ENCODE results near the gene ADAM15. TPM values are rescaled to one million over a fixed set of nuclear protein-coding genes. Genes with fewer than 3 reads are reported as not detected.

Gene ADAM15
- total RNA-seq, 1 donor from 2014 or later, result 7.6 TPM

- H3K4me1 Mint-ChIP-seq (ENCODE audit: low read depth, unreplicated experiment), result peaks cover 17% of the 10 kb centered on the region
- H3K27ac Mint-ChIP-seq (ENCODE audit: unreplicated experiment), result no peak overlapping the region
- peaks cover 11% of the 10 kb centered on the region for H3K27me3 Mint-ChIP-seq (ENCODE audit: unreplicated experiment)
- DNase-seq, result no peak
- TF ChIP-seq, protein P1, sequence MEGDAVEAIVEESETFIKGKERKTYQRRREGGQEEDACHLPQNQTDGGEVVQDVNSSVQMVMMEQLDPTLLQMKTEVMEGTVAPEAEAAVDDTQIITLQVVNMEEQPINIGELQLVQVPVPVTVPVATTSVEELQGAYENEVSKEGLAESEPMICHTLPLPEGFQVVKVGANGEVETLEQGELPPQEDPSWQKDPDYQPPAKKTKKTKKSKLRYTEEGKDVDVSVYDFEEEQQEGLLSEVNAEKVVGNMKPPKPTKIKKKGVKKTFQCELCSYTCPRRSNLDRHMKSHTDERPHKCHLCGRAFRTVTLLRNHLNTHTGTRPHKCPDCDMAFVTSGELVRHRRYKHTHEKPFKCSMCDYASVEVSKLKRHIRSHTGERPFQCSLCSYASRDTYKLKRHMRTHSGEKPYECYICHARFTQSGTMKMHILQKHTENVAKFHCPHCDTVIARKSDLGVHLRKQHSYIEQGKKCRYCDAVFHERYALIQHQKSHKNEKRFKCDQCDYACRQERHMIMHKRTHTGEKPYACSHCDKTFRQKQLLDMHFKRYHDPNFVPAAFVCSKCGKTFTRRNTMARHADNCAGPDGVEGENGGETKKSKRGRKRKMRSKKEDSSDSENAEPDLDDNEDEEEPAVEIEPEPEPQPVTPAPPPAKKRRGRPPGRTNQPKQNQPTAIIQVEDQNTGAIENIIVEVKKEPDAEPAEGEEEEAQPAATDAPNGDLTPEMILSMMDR (IDR thresholded peaks at IDR 0.05; ENCODE audit: partially characterized antibody, unreplicated experiment), result no peak
- H3K36me3 Mint-ChIP-seq (ENCODE audit: unreplicated experiment), result no peaks in the 10 kb centered on the region
- H3K9me3 Mint-ChIP-seq (ENCODE audit: unreplicated experiment), result peaks cover 6% of the 10 kb centered on the region
- no peak overlapping the region for H3K4me3 Mint-ChIP-seq (ENCODE audit: unreplicated experiment)
Measured at GRCh38 chr1:155048449-155049334, 2.4 kb upstream of the ADAM15 start.

- TF ChIP-seq, protein P1 (IDR thresholded peaks at IDR 0.05; ENCODE audit: partially characterized antibody, unreplicated experiment), result no peak
- Mint-ChIP-seq H3K36me3 (ENCODE audit: unreplicated experiment) (no peaks in the 10 kb centered on the region), H3K4me3 (ENCODE audit: unreplicated experiment) (peak overlapping the region; percentile 91), H3K4me1 (ENCODE audit: low read depth, unreplicated experiment) (peaks cover 14% of the 10 kb centered on the region), H3K27ac (ENCODE audit: unreplicated experiment) (peak overlapping the region; percentile 43), H3K27me3 (ENCODE audit: unreplicated experiment) (peaks cover 6% of the 10 kb centered on the region), H3K9me3 (ENCODE audit: unreplicated experiment) (peaks cover 6% of the 10 kb centered on the region)
- DNase-seq, result no peak
Measured at GRCh38 chr1:155049651-155050559, 1.2 kb upstream of the ADAM15 start.

DNA sequence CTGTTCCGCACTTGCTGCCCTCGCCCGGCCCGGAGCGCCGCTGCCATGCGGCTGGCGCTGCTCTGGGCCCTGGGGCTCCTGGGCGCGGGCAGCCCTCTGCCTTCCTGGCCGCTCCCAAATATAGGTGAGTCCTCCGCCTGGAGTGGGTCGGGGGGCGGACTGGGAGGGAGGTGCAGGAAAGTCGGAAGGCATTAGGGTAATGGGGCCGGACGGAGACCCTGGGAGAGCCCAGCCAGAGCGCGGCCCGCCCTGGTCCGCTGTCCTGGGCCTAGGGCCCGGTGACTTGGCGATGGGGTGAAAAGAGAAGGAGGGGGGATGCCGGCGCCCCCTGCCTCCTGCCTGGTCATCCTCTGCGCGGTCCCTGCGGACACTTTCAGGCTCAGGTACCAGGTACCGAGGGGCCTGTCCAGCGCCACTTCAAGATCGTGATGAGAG lies 243 bp downstream of the ADAM15 start:
- DNase-seq, result no peak
- peaks cover 6% of the 10 kb centered on the region for H3K27me3 Mint-ChIP-seq (ENCODE audit: unreplicated experiment)
- peak overlapping the region; percentile 46 for H3K4me3 Mint-ChIP-seq (ENCODE audit: unreplicated experiment)
- no peaks in the 10 kb centered on the region for H3K36me3 Mint-ChIP-seq (ENCODE audit: unreplicated experiment)
- H3K9me3 Mint-ChIP-seq (ENCODE audit: unreplicated experiment), result no peaks in the 10 kb centered on the region
- peaks cover 12% of the 10 kb centered on the region for H3K4me1 Mint-ChIP-seq (ENCODE audit: low read depth, unreplicated experiment)
- TF ChIP-seq, protein P1 (IDR thresholded peaks at IDR 0.05; ENCODE audit: partially characterized antibody, unreplicated experiment), result no peak
- H3K27ac Mint-ChIP-seq (ENCODE audit: unreplicated experiment), result no peak overlapping the region

DNA sequence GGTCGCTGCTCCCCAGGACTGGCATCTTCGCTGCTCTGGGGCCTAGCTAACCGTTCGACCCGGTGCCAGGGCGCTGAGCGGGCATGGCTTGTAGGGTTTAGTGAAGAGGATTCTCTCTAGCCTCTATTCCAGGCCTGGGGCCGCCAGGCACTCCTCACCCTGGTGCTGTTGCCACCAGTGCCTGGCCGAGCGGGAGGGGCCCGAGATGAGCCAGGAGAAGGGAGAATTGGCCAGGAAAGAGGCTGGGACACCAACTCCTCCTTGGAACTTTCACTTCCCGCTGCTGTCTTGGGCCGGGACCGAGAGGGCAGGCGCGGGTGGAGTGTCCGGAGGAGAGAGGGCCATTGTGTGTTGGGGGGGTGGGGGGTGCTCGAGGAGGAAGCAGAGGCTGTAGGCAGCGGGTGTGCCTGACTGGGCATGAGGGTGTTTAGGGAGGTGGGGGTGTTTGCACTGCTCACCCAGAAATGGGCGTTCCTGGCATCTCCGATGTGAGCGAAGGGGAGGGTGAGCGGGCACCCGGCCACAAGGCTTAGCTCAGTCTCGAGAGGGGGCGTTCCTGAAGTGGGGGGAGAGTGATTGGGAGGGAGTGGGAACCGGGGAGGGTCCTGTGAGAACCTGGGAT lies 772 bp downstream of the ADAM15 start:
- Mint-ChIP-seq H3K36me3 (ENCODE audit: unreplicated experiment) (no peaks in the 10 kb centered on the region), H3K9me3 (ENCODE audit: unreplicated experiment) (no peaks in the 10 kb centered on the region), H3K4me3 (ENCODE audit: unreplicated experiment) (peak overlapping the region; percentile 72), H3K4me1 (ENCODE audit: low read depth, unreplicated experiment) (peaks cover 12% of the 10 kb centered on the region), H3K27ac (ENCODE audit: unreplicated experiment) (no peak overlapping the region), H3K27me3 (ENCODE audit: unreplicated experiment) (peaks cover 6% of the 10 kb centered on the region)
- DNase-seq, result no peak
- TF ChIP-seq, protein P1 (IDR thresholded peaks at IDR 0.05; ENCODE audit: partially characterized antibody, unreplicated experiment), result no peak
